Renal pelvis (tissue), 4 donors: Measurements from ENCODE around the gene SBNO2. TPM values are rescaled to one million over a fixed set of nuclear protein-coding genes. Genes with fewer than 3 reads are reported as not detected.
"Not testable (repeated sequence)": the region's sequence is repeated elsewhere in the genome, so short reads cannot be mapped to it uniquely, and the experiment has no call there.

Source experiments
- DNase-seq: peaks from one replicate; pipeline ENCODE4 v3.0.0-alpha.2; 2013
- polyA plus RNA-seq, 3 donors: library from polyadenylated mRNA; unstranded; fragments of 120-200 nt; gene quantifications; one replicate each; pipeline ENCODE4 v1.2.1, GENCODE V29; 2013; ENCODE audit not compliant: insufficient read length in 3 of 3

The SBNO2 gene
- polyA plus RNA-seq, 3 donors: 18.1 to 22.1 (median 20.2) TPM

- no peak for DNase-seq
These were observed 51.8 kb downstream of the SBNO2 start for GRCh38 chr19:1122021-1122971.

GRCh38 chr19:1121395-1121794, 52.7 kb downstream of the SBNO2 start:
- no peak for DNase-seq

GRCh38 chr19:1119475-1120217, 54.4 kb downstream of the SBNO2 start:
- DNase-seq: no peak

GRCh38 chr19:1118999-1119398, 55.1 kb downstream of the SBNO2 start:
- no peak for DNase-seq

GRCh38 chr19:1117654-1118053, 56.4 kb downstream of the SBNO2 start:
- DNase-seq: no peak

- DNase-seq: no peak
These were observed 57.1 kb downstream of the SBNO2 start for GRCh38 chr19:1116726-1117581.

- DNase-seq: no peak
These were observed 58.2 kb downstream of the SBNO2 start for GRCh38 chr19:1115646-1116420.

- DNase-seq: not testable (repeated sequence)
These were observed 59.3 kb downstream of the SBNO2 start for GRCh38 chr19:1114728-1115127.

- no peak for DNase-seq
These were observed 60.0 kb downstream of the SBNO2 start for GRCh38 chr19:1113986-1114483.

GRCh38 chr19:1113030-1113985, 60.8 kb downstream of the SBNO2 start:
- DNase-seq: peak; percentile 92

- no peak for DNase-seq
These were observed 61.6 kb downstream of the SBNO2 start for GRCh38 chr19:1112268-1113029.

GRCh38 chr19:1111641-1112267, 62.3 kb downstream of the SBNO2 start:
- no peak for DNase-seq

- DNase-seq: no peak
These were observed 63.0 kb downstream of the SBNO2 start for GRCh38 chr19:1110809-1111640.

- no peak for DNase-seq
These were observed 64.1 kb downstream of the SBNO2 start for GRCh38 chr19:1109697-1110671.

- no peak for DNase-seq
These were observed 65.0 kb downstream of the SBNO2 start for GRCh38 chr19:1109032-1109551.
